ENCODE measurements around the gene RFX3. TPM values are rescaled to one million over a fixed set of nuclear protein-coding genes. Genes with fewer than 3 reads are reported as not detected.

The RFX3 gene
- total and polyA plus RNA-seq, 4 donors = 0.30 to 4.6 (median 1.5) TPM

DNA sequence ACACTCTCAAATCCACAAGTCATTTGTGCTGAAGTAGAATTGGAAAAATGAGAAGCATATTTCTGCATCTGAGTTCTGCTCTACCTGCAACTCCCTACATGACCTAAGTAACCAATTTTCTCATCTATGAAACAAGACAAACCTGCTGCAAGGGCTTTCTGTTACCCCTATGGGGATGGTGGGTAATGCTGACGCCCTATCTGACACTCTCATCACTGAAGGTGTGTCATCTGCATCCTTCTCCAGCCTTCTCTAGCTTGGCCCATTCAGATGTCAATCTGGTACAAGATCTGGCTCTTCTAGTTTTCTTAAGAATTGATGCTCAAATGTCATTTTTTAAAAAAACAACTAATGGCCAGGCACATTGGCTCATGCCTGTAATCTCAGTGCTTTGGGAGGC is 73.8 kb downstream of the RFX3 start:
- Histone ChIP-seq H3K36me3 (ENCODE audit: control insufficient read depth in 4 of 4, insufficient read depth in 3 of 4, low read depth in 1 of 4, low read length in 3 of 4) (no peaks in the 10 kb centered on the region), H3K27me3 (ENCODE audit: control insufficient read depth in 4 of 4, insufficient read depth in 4 of 4, low read length in 3 of 4) (no peaks in the 10 kb centered on the region), H3K27ac (ENCODE audit: low read depth in 1 of 2, low read length in 2 of 2) (no peak overlapping the region), H3K9ac (ENCODE audit: low read depth in 1 of 2, low read length in 2 of 2) (no peak overlapping the region), H3K4me1 (ENCODE audit: control insufficient read depth in 4 of 4, insufficient read depth in 4 of 4, low read length in 3 of 4) (no peaks in the 10 kb centered on the region), H3K9me3 (ENCODE audit: control insufficient read depth in 4 of 4, low read length in 3 of 4) (no peaks in the 10 kb centered on the region), H3K4me3 (ENCODE audit: low read depth in 1 of 3, low read length in 3 of 3) (no peak overlapping the region)
- 98% methylated on average over 1 of the region's 1 CpG for WGBS
- TF ChIP-seq, protein P1, sequence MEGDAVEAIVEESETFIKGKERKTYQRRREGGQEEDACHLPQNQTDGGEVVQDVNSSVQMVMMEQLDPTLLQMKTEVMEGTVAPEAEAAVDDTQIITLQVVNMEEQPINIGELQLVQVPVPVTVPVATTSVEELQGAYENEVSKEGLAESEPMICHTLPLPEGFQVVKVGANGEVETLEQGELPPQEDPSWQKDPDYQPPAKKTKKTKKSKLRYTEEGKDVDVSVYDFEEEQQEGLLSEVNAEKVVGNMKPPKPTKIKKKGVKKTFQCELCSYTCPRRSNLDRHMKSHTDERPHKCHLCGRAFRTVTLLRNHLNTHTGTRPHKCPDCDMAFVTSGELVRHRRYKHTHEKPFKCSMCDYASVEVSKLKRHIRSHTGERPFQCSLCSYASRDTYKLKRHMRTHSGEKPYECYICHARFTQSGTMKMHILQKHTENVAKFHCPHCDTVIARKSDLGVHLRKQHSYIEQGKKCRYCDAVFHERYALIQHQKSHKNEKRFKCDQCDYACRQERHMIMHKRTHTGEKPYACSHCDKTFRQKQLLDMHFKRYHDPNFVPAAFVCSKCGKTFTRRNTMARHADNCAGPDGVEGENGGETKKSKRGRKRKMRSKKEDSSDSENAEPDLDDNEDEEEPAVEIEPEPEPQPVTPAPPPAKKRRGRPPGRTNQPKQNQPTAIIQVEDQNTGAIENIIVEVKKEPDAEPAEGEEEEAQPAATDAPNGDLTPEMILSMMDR (IDR thresholded peaks at IDR 0.05; ENCODE audit: low read depth, low read length, missing input control) = no peak
- no peak for DNase-seq (ENCODE audit: low spot score)

DNA sequence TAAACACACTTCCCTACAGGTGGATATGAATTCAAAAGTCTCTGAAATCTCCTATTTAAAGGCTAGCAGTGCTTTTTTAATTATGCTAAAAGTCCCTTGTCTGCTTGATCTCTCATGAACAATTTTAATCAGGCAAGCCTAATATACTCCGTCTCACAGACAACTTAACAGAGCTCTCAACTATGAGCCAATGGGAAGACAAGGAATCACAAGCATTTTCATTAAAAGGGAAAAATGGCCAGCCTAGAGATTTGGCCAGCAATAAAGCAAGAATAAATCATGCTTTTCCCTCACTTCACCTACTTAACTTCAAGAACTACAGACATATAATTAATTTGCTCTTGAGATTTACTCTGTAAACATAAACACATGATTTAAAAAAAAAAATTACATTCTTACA is 78.0 kb downstream of the RFX3 start:
- Histone ChIP-seq H3K27ac (ENCODE audit: low read depth in 1 of 2, low read length in 2 of 2) (no peak overlapping the region), H3K4me3 (ENCODE audit: low read depth in 1 of 3, low read length in 3 of 3) (no peak overlapping the region), H3K36me3 (ENCODE audit: control insufficient read depth in 4 of 4, insufficient read depth in 3 of 4, low read depth in 1 of 4, low read length in 3 of 4) (no peaks in the 10 kb centered on the region), H3K9ac (ENCODE audit: low read depth in 1 of 2, low read length in 2 of 2) (no peak overlapping the region), H3K4me1 (ENCODE audit: control insufficient read depth in 4 of 4, insufficient read depth in 4 of 4, low read length in 3 of 4) (no peaks in the 10 kb centered on the region), H3K27me3 (ENCODE audit: control insufficient read depth in 4 of 4, insufficient read depth in 4 of 4, low read length in 3 of 4) (no peaks in the 10 kb centered on the region), H3K9me3 (ENCODE audit: control insufficient read depth in 4 of 4, low read length in 3 of 4) (no peaks in the 10 kb centered on the region)
- 90% methylated on average over 1 of the region's 1 CpG for WGBS
- no peak for TF ChIP-seq GABPA (IDR thresholded peaks at IDR 0.05 in 1 of 2, conservative IDR thresholded peaks at IDR 0.05 in 1 of 2)
- TF ChIP-seq TAF1 (conservative IDR thresholded peaks at IDR 0.05) = no peak
- TF ChIP-seq, protein P2, sequence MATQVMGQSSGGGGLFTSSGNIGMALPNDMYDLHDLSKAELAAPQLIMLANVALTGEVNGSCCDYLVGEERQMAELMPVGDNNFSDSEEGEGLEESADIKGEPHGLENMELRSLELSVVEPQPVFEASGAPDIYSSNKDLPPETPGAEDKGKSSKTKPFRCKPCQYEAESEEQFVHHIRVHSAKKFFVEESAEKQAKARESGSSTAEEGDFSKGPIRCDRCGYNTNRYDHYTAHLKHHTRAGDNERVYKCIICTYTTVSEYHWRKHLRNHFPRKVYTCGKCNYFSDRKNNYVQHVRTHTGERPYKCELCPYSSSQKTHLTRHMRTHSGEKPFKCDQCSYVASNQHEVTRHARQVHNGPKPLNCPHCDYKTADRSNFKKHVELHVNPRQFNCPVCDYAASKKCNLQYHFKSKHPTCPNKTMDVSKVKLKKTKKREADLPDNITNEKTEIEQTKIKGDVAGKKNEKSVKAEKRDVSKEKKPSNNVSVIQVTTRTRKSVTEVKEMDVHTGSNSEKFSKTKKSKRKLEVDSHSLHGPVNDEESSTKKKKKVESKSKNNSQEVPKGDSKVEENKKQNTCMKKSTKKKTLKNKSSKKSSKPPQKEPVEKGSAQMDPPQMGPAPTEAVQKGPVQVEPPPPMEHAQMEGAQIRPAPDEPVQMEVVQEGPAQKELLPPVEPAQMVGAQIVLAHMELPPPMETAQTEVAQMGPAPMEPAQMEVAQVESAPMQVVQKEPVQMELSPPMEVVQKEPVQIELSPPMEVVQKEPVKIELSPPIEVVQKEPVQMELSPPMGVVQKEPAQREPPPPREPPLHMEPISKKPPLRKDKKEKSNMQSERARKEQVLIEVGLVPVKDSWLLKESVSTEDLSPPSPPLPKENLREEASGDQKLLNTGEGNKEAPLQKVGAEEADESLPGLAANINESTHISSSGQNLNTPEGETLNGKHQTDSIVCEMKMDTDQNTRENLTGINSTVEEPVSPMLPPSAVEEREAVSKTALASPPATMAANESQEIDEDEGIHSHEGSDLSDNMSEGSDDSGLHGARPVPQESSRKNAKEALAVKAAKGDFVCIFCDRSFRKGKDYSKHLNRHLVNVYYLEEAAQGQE (IDR thresholded peaks at IDR 0.05) = no peak
- no peak for TF ChIP-seq SP1 (IDR thresholded peaks at IDR 0.05)
- TF ChIP-seq FOXA1 (IDR thresholded peaks at IDR 0.05) = no peak
- no peak for TF ChIP-seq YY1 (IDR thresholded peaks at IDR 0.05)
- TF ChIP-seq RAD21 (IDR thresholded peaks at IDR 0.05) = no peak
- TF ChIP-seq HNF4G (IDR thresholded peaks at IDR 0.05) = no peak
- TF ChIP-seq, protein P1 (IDR thresholded peaks at IDR 0.05; ENCODE audit: low read depth, low read length, missing input control) = no peak
- TF ChIP-seq HNF4A (conservative IDR thresholded peaks at IDR 0.05) = no peak
- TF ChIP-seq RXRA (IDR thresholded peaks at IDR 0.05) = no peak
- no peak for TF ChIP-seq FOXA2 (IDR thresholded peaks at IDR 0.05)
- TF ChIP-seq, protein P3, sequence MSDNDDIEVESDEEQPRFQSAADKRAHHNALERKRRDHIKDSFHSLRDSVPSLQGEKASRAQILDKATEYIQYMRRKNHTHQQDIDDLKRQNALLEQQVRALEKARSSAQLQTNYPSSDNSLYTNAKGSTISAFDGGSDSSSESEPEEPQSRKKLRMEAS (IDR thresholded peaks at IDR 0.05) = no peak
- TF ChIP-seq, protein P4, sequence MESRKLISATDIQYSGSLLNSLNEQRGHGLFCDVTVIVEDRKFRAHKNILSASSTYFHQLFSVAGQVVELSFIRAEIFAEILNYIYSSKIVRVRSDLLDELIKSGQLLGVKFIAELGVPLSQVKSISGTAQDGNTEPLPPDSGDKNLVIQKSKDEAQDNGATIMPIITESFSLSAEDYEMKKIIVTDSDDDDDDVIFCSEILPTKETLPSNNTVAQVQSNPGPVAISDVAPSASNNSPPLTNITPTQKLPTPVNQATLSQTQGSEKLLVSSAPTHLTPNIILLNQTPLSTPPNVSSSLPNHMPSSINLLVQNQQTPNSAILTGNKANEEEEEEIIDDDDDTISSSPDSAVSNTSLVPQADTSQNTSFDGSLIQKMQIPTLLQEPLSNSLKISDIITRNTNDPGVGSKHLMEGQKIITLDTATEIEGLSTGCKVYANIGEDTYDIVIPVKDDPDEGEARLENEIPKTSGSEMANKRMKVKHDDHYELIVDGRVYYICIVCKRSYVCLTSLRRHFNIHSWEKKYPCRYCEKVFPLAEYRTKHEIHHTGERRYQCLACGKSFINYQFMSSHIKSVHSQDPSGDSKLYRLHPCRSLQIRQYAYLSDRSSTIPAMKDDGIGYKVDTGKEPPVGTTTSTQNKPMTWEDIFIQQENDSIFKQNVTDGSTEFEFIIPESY (IDR thresholded peaks at IDR 0.05) = no peak
- TF ChIP-seq JUND (IDR thresholded peaks at IDR 0.05) = no peak
- TF ChIP-seq, protein P5, sequence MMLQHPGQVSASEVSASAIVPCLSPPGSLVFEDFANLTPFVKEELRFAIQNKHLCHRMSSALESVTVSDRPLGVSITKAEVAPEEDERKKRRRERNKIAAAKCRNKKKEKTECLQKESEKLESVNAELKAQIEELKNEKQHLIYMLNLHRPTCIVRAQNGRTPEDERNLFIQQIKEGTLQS (IDR thresholded peaks at IDR 0.05) = no peak
- TF ChIP-seq EGR1 (IDR thresholded peaks at IDR 0.05; ENCODE audit: low read depth in 2 of 2) = no peak
- no peak for TF ChIP-seq NR2F2 (IDR thresholded peaks at IDR 0.05)
- DNase-seq (ENCODE audit: low spot score) = no peak

All from liver (tissue), 9 donors.